H1 (cell line): ENCODE measurements around the gene OR2A14. TPM values are rescaled to one million over a fixed set of nuclear protein-coding genes. Genes with fewer than 3 reads are reported as not detected.

ENCODE experiments used
- BACH1 ChIP-seq: IDR thresholded peaks from 2 replicates; pipeline ENCODE4 v1.6.1; 2012; ENCODE audit warnings: low read length, improper control_type of control experiment
- CHD2 ChIP-seq: IDR thresholded peaks from 2 replicates; pipeline ENCODE4 v1.6.1; 2012; ENCODE audit warnings: low read length, improper control_type of control experiment
- CTBP2 ChIP-seq: IDR thresholded peaks from 2 replicates; pipeline ENCODE4 v1.7.0; 2011; ENCODE audit warnings: borderline replicate concordance, mild to moderate bottlenecking, moderate library complexity, mixed read lengths, low read length; ENCODE audit not compliant: insufficient read depth, insufficient read length
- HDAC2 ChIP-seq, 2 experiments: fragments of 300-600 bp in 1 of 2; sonication (generic) in 1 of 2; IDR thresholded peaks; 2 replicates each; pipeline ENCODE4 v1.6.1; 2011 to 2012; ENCODE audit warnings: low read depth in 2 of 2, low read length in 2 of 2, mild to moderate bottlenecking in 2 of 2, moderate library complexity in 2 of 2, borderline replicate concordance in 1 of 2, inconsistent platforms in 1 of 2
- JUND ChIP-seq: IDR thresholded peaks from 2 replicates; pipeline ENCODE4 v1.6.1; 2011; ENCODE audit warnings: mild to moderate bottlenecking, improper control_type of control experiment, low read length
- MAFK ChIP-seq: IDR thresholded peaks from 2 replicates; pipeline ENCODE4 v1.6.1; 2012; ENCODE audit warnings: low read depth, mild to moderate bottlenecking, improper control_type of control experiment, low read length
- POLR2A ChIP-seq, 2 experiments: IDR thresholded peaks; 1 replicate in 1 of 2; 2 replicates in 1 of 2; pipeline ENCODE4 v1.6.1; 2011; ENCODE audit warnings: low read depth in 2 of 2, low read length in 2 of 2, mild to moderate bottlenecking in 2 of 2; ENCODE audit errors: control extremely low read depth in 1 of 2
- SP1 ChIP-seq: IDR thresholded peaks from 2 replicates; pipeline ENCODE4 v1.6.1; 2011; ENCODE audit warnings: low read depth, low read length
- YY1 ChIP-seq: IDR thresholded peaks from 2 replicates; pipeline ENCODE4 v1.6.1; 2011; ENCODE audit warnings: low read depth, mild to moderate bottlenecking, low read length
- polyA plus RNA-seq, 7 experiments: library from polyadenylated mRNA; depleted of rRNA in 3 of 7; stranded (reverse) in 5 of 7; unstranded in 2 of 7; fragments of >200 nt in 5 of 7; fragments of 200-250 nt in 2 of 7; gene quantifications; 1 replicate in 5 of 7; 2 replicates in 1 of 7; 4 replicates in 1 of 7; pipeline versions ENCODE4 v1.2.1 to v1.2.3, GENCODE V29; 2011 to 2013; ENCODE audit warnings: missing spikeins in 2 of 7, mixed read lengths in 2 of 7
- total RNA-seq: library from RNA; stranded (reverse); fragmentation: NEBNext Ultra II Directional; extraction: Animal tissue kit (Norgen Biotek cat#: 25700); gene quantifications from 2 replicates; pipeline ENCODE4 v1.2.1, GENCODE V29; 2021

The OR2A14 gene
- total and polyA plus RNA-seq, 2 of the 8 experiments (the other 6 are each of a cell fraction or from before 2014, with no cell fraction given): not detected

DNA sequence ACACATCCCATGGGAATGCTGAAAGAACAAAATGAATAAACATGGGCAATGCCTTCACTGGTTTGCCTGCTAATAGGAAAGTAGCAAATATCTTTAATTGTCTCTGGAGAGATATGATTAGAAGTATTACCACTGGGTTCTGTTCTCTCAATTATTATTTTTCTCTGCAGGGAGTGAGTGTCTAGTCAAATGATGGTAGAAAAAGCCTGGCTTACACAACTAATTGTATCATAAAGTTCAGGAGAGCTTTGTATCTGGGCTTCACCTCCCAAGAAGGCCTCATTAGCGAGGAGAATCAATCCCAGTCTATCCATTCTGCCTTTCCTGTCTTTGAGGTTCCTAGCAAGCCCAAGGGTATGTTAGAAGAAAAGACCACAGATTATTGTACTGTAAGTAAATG is at the start of gene OR2A14 (continued):
- TF ChIP-seq SP1: no peak
- no peak for TF ChIP-seq CHD2
- TF ChIP-seq HDAC2 (IDR thresholded peaks at IDR 0.05; ENCODE audit: borderline replicate concordance in 1 of 2, low read depth in 2 of 2, low read length in 2 of 2): no peak
- TF ChIP-seq BACH1: no peak
- TF ChIP-seq CTBP2: no peak
- no peak for TF ChIP-seq JUND
- TF ChIP-seq POLR2A (IDR thresholded peaks at IDR 0.05; ENCODE audit: control extremely low read depth in 1 of 2, low read depth in 2 of 2, low read length in 2 of 2): no peak
- no peak for TF ChIP-seq YY1
- no peak for TF ChIP-seq MAFK
